GM19240 (cell line): Measurements from ENCODE around the gene CHRD.
A peak's percentile ranks its signal among the peaks of the same experiment; 100 is the strongest.
"Not testable (repeated sequence)": the region's sequence is repeated elsewhere in the genome, so short reads cannot be mapped to it uniquely, and the experiment has no call there.

Experiments
- DNase-seq: peaks from one replicate; pipeline ENCODE4 v3.0.0; 2011; ENCODE audit warnings: low spot score; ENCODE audit not compliant: insufficient read length

The CHRD gene

GRCh38 chr3:184379358-184380184, at the start of gene CHRD:
Gene CHRD, plus strand, starts transcription at chr3:184380054. Its CDS starts 265 bp downstream, at chr3:184380319.
- DNase-seq = no peak

GRCh38 chr3:184332370-184333090, 47.3 kb upstream of the CHRD start:
- no peak for DNase-seq

- DNase-seq = no peak
Observed at GRCh38 chr3:184333190-184333589, 46.7 kb upstream of the CHRD start.

GRCh38 chr3:184333700-184334099, 46.2 kb upstream of the CHRD start:
- DNase-seq = no peak

GRCh38 chr3:184334470-184335158, 45.2 kb upstream of the CHRD start:
- no peak for DNase-seq

- no peak for DNase-seq
Observed at GRCh38 chr3:184335291-184335660, 44.6 kb upstream of the CHRD start.

GRCh38 chr3:184335661-184336546, 44.0 kb upstream of the CHRD start:
- DNase-seq = peak; percentile 73

GRCh38 chr3:184336547-184337398, 43.1 kb upstream of the CHRD start:
- no peak for DNase-seq

- DNase-seq = no peak
Observed at GRCh38 chr3:184337399-184337714, 42.5 kb upstream of the CHRD start, which contains the start of gene FAM131A. Gene FAM131A, plus strand, starts transcription at chr3:184337600. Its CDS starts 31 bp downstream, at chr3:184337631.

GRCh38 chr3:184337981-184338380, 41.9 kb upstream of the CHRD start:
- no peak for DNase-seq

- no peak for DNase-seq
Observed at GRCh38 chr3:184338511-184338945, 41.3 kb upstream of the CHRD start.

GRCh38 chr3:184339001-184339400, 40.9 kb upstream of the CHRD start:
- no peak for DNase-seq

- DNase-seq = not testable (repeated sequence)
Observed at GRCh38 chr3:184339451-184340135, 40.3 kb upstream of the CHRD start.

- no peak for DNase-seq
Observed at GRCh38 chr3:184341925-184342324, 37.9 kb upstream of the CHRD start.

GRCh38 chr3:184343200-184343876, 36.5 kb upstream of the CHRD start:
- DNase-seq = no peak

- no peak for DNase-seq
Observed at GRCh38 chr3:184344579-184345316, 35.1 kb upstream of the CHRD start.

GRCh38 chr3:184345317-184346144, 34.3 kb upstream of the CHRD start:
- DNase-seq = no peak
